IPS-18c (cell line): ENCODE data around the gene PPEF1.
"Not testable (repeated sequence)": the region's sequence is repeated elsewhere in the genome, so short reads cannot be mapped to it uniquely, and the experiment has no call there.

Experiments
- H3K4me3 ChIP-seq: 2 replicates; pipeline ENCODE4 v1.7.0; 2013; ENCODE audit warnings: low read depth, mild to moderate bottlenecking, low read length, moderate library complexity; ENCODE audit not compliant: insufficient read depth
- H3K9me3 ChIP-seq: one replicate; pipeline ENCODE4 v1.6.1; 2013; ENCODE audit warnings: mild to moderate bottlenecking, low read length, moderate library complexity; ENCODE audit not compliant: control insufficient read depth, insufficient read depth

The PPEF1 gene

DNA sequence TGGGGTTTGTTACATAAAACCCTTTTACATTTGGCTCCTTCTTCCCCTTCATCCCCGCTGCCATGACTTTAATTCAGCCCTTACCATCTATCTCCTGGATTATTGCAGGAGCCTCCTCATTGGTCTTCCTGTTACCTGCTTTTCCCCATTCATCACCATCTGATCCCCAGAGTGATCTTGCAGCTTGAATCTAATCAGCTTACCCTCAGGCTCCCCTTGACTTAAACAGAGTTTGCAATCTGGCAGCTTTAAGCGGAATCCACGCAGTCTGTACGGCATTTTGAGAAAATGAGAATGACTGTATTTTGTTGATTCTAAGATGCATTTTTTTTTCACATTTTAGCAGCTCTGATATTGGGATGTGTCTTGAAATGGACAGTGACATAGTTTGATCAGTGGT is 14.9 kb upstream of the PPEF1 start:
- Histone ChIP-seq H3K4me3 (no peak overlapping the region), H3K9me3 (peaks cover 5% of the 10 kb centered on the region)

DNA sequence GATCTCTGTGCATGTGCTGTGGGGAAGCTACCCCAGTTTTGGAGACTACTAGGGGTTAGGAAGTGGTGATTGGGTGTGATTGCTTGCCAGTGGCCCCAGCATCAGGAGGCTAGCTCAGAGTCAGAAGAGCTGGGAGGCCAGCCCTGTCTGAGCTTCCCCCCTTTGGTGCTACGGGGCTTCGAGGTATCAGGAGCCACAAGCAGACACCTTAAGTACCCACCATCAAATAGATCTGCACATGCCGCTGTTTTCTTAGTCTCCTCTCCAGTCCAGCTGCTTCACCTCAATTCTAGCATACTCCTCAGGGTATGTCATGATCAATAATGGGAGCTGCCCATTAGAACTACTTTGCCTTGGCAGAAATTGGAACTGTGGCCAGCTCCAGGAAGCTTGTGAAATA is 10.8 kb upstream of the PPEF1 start:
- Histone ChIP-seq H3K4me3 (no peak overlapping the region), H3K9me3 (peaks cover 10% of the 10 kb centered on the region)

DNA sequence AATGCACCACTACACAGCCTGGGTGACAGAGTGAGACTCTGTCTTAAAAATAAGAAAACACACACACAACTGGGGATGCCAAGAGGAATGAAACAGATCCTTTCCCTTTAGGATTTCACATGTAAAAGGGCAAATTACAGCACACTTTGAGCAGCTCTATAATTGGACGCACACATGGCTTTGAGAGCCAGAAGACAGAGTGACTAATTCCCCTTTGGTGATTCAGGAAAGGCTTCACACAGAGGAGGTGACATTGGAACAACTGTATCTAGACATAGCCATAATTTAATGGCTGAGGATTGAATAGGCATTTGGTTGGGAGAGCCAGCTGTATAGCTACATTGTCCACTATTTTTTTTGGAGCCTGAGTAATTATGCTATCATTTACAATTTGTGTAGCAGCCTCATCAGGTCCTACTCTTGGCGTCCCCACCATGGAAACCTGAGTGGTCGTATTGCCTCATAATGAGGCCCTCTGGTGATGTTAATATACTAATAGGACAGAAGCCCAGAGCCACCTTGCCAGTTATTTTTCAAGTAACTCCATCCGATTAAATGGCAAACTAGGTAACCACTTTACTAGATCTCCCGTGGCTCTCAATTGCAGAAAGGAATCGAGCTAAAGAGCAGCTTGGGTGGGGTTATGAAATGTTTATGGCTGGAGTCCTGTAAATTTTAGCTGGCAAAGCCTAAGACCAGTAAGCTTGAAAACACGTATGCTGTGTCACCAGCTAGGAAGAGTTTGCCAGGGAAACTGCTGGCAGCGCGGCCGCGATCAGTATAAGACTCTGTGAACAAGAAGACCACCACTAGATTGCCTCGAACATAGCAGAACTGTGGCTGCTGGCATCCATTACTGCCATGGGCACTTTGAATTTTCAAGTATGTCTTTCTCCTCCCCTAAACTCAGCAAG is 8.5 kb upstream of the PPEF1 start:
- H3K4me3 ChIP-seq = no peak overlapping the region

DNA sequence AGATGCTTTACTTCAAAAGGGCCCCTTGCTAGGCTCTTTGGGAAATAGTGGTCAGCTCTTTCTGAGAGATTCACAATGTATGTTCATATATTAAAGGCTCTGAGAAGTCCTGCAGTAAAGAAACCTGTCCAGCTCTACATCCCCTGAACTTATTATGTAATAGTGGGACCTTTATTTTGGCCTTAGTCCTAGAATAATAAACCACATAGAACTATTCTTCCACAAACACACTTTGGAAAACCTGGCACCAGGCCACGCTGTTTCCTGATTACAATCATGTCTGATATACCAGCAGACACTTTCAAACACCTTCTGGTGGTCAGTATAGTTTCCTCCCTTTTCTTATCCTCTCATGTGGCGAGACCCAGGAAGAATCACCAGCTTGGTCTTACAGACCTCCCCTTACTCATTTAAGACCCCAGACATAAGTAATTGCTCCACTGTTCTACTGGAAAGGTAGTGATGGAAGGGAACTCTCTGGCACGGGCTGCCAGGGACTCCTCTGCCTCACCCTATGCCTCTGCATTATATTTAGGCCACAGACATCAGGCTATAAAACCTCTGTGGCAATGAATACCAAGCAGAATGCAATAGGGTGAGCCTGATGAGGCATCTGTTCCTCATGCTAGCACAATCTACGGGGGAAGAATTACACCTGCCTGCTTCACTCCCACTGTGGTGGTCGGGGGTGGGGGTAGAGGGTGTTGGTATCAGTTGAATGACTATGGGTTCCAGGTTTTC is 5.7 kb upstream of the PPEF1 start:
- Histone ChIP-seq H3K9me3 (peaks cover 17% of the 10 kb centered on the region), H3K4me3 (no peak overlapping the region)

More for the DNA sequence above, 8.5 kb upstream of the PPEF1 start:
- H3K9me3 ChIP-seq = peaks cover 11% of the 10 kb centered on the region

DNA sequence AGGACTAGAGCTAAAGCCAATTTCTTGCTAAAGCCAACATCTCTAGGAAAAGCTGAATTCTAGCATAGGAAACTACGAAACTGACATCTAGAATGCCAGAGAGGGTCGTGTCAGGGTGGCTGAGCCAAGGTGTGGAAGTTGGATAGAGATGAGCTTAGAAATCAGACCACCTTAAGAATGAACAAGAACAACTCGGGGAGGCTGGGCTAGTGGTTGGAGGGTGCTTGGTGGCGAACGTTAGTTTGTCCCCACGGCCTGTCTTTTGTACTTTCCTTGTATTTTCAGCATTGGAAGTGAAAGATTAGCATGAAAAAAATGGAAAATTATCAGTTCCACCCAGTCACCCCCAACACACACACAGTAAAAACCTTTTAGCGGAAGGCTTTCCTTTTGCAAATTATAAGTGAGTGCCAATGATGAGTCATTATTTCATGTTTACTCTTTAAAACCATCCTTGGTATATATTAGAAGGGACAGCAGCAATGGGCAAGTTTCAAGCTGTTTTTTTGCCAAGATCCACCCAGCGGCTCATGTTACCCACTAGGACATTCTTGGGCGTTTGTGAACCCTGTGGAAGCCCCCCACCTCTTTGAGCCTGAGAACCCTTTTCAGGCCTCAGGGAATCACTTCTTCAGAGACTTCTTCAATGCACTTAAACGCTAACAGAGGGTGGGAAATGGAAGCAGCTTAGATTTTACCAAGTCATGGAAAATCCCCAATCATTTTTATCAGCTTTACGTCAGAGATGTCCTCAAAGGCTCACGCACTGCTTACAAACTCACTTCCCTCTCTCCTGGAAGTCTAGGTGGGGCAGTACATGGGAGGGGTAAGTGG is 4.9 kb upstream of the PPEF1 start:
- H3K4me3 ChIP-seq = no peak overlapping the region
- H3K9me3 ChIP-seq = peaks cover 21% of the 10 kb centered on the region

DNA sequence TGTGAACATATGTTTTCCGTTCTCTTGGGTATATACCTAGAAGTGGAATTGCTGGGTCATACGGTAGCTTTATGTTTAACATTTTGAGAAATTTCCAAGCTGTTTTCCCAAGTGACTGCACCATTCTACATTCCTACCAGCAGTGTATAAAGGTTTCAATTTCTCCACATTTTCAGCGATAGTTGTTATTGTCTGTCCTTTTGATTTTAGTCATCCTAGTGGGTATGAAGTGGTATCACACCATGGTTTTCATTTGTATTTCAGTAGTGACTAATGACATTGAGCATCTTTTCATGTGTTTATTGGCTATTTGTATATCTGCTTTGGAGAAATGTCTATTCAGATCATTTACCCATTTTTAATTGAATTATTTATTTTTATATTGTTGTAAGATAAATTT is 2.4 kb downstream of the PPEF1 start:
- Histone ChIP-seq H3K9me3 (peaks cover 12% of the 10 kb centered on the region), H3K4me3 (no peak overlapping the region)

DNA sequence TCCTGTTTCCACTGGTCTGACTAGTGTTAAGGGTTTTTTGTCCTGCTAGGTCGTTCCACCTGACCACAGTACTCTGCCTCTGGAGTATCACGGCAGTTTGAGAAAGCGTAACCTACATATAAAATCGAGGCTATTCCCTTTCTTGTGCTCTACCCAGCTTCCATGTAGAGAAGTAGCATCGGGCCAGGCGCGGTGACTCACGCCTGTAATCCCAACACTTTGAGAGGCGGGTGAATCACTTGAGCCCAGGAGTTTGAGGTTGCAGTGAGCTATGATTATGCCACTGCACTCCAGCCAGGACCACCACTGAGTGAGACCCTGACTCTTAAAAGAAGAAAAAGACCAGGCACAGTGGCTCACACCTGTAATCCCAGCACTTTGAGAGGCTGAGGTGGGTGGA is 7.5 kb downstream of the PPEF1 start:
- Histone ChIP-seq H3K4me3 (no peak overlapping the region), H3K9me3 (peaks cover 2% of the 10 kb centered on the region)

DNA sequence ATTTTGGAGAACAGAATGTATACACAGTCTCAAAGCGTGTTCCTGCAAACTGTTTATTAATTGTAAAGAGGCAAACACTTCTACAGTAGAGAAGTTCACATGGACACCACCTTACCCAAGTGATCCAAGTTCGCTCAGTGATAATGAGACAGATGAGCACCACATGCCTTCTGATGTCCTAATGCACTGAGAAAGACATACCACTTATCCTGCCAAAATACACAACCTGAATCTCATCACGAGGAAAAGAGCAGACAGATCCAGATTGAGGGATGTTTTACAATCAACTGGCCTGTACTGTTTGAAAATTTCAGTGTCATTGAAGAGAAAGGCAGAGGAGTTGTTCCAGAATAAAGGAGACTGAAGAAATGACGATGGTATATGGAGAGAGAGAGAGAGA is 12.4 kb downstream of the PPEF1 start:
- no peak overlapping the region for H3K4me3 ChIP-seq
- peaks cover 3% of the 10 kb centered on the region for H3K9me3 ChIP-seq

DNA sequence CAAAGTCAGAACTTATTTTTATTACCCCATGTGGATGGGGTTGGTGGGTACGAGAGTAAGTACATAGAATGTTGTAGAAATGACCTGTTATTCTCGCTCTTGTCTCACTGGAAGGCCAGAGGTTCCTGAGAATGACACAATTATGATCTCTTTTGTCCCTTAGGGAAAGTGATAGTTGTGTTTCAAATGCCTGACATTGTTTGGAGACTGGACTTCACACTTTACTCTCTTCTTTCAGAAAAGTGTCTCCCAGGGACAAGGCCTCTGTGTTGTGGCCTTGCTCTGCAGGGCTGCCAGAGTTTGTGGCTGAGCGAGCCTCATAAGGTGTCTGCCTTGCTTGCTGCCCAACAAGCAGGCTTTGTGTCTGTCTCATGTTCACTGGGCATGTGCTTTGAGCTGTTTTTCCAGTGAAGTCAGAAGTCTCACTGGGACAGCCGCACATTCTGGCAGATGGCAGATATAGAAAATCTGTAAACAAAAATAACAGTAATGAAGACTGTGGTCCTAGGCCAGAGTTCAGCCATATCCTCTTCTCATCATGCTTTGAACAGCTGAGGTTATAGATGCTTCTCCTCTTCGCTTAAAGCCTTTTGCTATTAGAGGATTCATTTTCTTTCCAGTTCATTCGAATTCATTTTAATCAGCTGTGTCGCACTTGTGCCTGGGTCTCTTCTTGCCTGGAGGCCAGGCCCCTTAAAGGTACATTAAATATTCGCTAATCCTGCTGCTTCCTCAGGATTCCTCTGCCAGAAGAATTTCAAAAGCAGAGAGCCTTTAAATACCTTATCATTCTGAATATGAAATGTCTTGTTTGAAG is 14.4 kb downstream of the PPEF1 start:
- H3K9me3 ChIP-seq = peaks cover 3% of the 10 kb centered on the region
- no peak overlapping the region for H3K4me3 ChIP-seq

DNA sequence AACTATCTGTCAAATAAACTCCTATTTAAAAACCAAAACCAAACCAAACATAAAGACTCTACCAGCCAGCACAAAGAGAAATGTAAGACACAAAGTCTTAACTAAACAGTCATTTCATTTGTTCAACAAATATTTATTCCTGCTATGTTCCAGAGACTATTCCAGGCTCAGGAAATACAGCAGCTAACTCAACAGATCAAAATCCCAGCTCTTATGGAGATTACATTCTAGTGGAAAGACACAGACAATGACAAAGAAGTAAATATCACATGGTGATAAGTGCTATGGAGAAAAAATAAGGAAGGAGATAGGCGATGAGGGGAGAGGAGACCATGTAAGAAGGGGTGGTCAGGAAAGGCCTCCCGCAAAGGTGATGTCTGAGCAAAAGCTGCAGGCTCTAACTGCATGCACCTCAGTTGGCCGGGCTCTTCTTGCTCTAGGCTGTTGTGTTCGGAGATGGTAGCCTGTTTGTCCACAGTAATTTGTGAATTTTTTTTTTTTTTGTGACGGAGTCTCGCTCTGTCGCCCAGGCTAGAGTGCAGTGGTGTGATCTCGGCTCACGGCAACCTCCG is 15.1 kb downstream of the PPEF1 start:
- H3K4me3 ChIP-seq = no peak overlapping the region
- peaks cover 3% of the 10 kb centered on the region for H3K9me3 ChIP-seq

DNA sequence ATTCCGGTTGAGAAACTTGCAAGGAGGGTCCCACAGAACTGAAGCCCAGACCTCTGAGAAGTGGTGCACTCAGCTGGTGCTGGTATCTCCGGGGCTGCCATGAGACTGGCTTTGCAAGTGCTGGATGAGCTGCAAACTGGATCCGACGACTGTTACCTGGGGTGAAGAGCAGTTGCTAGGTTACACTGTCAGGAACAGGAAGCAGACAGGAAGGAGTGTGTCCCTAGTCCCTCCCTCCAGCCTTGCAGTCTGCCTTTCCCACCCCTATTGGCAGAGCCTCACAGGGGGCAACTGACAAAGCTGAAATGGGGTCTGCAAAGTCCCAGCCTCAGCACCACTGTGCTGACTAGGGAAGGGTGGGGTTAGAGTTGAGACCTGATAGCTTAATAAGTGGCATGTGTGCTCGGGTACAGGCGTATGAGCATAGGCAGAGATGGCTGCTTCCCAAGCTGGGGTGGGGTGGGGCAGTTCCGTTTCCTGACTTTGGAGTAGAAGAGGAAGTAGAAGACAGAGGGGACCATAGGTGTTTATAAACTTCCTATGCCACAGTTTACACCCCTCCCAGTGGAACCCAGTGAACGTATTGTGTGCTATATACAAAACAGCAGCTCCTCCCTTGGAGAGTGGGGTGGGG is 18.0 kb downstream of the PPEF1 start:
- Histone ChIP-seq H3K9me3 (peaks cover 3% of the 10 kb centered on the region), H3K4me3 (no peak overlapping the region)

DNA sequence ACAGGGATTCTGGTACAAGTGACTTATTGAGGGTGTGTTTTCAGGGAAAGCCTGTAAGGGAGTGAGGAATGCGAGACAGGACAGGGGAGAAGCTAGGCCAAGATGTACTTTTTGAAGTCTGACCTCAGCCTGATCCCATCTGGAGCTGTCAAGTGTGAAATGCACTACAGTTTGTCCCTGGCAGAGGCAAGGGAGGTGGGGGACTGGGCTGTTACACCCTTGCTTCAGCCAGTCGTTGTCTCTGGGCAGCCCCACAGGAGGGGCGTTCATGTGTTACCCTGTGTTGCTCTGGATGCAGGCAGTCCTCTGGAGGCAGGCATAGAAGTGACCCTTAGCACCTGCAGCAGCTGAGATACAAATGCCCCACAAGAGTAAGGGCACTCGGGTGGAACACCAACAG is 25.8 kb downstream of the PPEF1 start:
- Histone ChIP-seq H3K4me3 (no peak overlapping the region), H3K9me3 (no peaks in the 10 kb centered on the region)

DNA sequence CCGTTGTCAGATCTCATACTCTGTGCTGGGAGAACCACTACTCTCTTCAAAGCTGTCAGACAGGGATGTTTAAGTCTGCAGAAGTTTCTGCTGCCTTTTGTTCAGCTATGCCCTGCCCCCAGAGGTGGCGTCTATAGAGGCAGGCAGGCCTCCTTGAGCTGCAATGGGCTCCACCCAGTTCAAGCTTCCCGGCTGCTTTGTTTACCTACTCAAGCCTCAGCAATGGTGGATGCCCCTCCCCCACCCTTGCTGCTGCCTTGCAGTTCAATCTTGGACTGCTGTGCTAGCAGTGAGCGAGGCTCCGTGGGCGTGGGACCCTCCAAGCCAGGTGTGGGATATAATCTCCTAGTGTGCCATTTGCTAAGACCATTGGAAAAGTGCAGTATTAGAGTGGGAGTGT is 32.2 kb downstream of the PPEF1 start:
- H3K9me3 ChIP-seq, H3K4me3 ChIP-seq: not testable (repeated sequence)

DNA sequence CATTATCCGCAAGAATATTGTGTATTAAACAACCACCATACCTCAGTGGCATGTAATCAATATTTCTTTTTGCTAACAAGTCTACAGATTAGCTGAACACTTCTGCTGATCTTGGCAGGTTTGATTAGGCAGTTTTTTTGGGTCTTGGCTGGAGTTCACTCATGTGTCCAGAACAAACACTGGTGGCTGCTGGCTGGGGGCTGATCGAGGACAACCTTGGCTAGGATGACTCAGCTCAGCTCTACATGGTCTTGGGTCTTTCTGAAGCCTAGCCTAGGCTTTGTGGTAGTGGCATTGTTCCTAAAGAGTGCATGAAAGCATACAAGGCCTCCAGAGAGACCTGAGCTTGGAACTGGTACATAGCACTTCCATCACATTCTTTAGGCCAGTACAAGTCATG is 41.1 kb downstream of the PPEF1 start:
- H3K4me3 ChIP-seq = no peak overlapping the region
- no peaks in the 10 kb centered on the region for H3K9me3 ChIP-seq

DNA sequence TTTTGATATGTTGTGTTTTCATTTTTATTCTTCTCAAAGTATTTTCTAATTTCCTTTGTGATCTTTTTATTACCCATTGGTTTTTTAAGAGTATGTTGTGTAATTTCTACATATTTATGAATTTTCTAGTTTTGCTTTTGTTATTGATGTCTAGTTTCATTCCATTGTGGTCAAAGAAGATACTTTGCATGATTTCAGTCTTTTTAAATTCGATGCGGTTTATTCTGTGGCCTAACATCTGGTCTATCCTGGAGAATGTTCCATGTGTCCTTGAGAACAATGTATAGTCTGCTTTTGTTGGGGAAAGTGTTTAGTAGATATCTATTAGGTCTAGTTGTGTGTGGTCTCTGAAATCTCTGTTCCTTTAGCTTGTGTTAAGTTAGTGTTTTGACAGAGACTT is 46.2 kb downstream of the PPEF1 start:
- peaks cover 3% of the 10 kb centered on the region for H3K9me3 ChIP-seq
- H3K4me3 ChIP-seq = no peak overlapping the region

DNA sequence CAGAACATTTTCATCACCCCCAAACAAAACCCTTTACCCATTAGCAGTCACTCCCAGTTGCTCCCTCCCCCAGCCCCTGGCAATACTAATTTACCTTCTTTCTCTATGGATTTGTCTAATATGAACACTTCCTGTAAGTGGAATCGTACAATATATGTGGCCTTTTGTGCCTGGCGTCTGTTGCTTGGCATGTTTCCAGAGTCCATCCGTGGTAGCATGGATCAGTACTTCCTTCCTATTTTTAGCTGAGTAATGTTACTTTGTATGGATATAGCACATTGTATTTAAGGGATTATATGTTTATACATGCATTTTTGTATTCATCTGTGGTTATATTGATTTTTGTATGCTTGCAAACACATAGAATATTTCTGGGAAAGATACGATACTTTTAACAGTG is 48.2 kb downstream of the PPEF1 start:
- H3K4me3 ChIP-seq = no peak overlapping the region
- peaks cover 4% of the 10 kb centered on the region for H3K9me3 ChIP-seq
